ENCODE results near the gene TBKBP1. TPM values are rescaled to one million over a fixed set of nuclear protein-coding genes. Genes with fewer than 3 reads are reported as not detected.

TBKBP1 gene, protein sequence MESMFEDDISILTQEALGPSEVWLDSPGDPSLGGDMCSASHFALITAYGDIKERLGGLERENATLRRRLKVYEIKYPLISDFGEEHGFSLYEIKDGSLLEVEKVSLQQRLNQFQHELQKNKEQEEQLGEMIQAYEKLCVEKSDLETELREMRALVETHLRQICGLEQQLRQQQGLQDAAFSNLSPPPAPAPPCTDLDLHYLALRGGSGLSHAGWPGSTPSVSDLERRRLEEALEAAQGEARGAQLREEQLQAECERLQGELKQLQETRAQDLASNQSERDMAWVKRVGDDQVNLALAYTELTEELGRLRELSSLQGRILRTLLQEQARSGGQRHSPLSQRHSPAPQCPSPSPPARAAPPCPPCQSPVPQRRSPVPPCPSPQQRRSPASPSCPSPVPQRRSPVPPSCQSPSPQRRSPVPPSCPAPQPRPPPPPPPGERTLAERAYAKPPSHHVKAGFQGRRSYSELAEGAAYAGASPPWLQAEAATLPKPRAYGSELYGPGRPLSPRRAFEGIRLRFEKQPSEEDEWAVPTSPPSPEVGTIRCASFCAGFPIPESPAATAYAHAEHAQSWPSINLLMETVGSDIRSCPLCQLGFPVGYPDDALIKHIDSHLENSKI
- total RNA-seq = 1 to 10 TPM; 6.2 to 6.7 TPM

DNA sequence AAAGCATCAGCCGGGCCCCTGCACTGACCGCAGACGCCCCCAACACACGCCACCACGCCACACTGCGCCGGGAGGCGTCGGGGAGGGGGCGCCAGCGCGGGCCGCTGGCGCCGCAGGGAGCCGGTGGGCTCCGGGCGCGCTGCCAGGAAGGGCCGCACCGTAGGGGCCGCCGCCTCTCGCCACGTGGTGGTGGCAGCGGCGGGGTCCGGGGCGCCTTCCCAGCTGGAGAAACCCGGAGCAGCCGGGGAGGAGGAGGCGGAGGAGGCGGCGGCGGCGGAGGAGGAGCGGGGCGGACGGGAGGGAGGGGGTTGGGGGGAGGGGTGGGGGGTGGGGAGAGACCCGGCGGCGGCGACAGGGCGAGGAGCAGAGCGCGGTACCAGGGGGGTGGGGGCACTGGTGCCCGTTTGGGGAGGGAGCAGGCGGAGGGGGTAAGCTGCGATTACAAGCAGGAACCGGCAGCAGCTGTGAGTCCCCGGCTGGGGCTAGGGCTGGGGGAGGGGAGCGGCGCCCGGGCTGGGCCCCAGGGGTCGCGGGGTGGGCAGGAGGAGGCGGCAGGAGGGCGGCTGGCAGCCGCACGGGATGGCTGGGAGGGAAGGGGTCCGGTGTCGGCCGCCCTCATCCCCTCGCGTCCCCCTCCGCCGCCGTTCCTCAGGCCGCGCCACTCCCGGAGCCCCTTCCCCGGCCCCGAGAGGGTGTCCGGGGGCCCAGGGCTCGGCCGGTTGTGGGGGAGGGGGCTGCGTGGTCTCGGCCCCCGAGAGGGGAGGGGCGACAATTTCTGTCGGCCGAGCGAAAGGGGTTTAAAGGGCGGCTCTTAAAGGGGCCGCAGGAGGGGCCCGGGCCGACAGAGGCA lies at the start of gene TBKBP1:
TSS of gene TBKBP1 (plus strand) at position 431 of the 850 bp plus-strand sequence. CDS start 1,952 bp downstream, outside the sequence.
- POLR2A ChIA-PET = interaction anchor here (0.6 to 1.1 kb wide), 4 partner anchors 24 to 49 kb away, joined by 3 to 6 read pairs (median 4); no protein-coding TSS in a partner anchor
- CTCF ChIA-PET = interaction anchor here (0.7 to 1.7 kb wide), 6 partner anchors 15 to 96 kb away, joined by 3 to 5 read pairs (median 4); no protein-coding TSS in a partner anchor

- CTCF ChIA-PET = interaction anchor here (1.0 kb wide), 1 partner anchor 19 kb away, joined by 3 read pairs; no protein-coding TSS in a partner anchor
- POLR2A ChIA-PET = interaction anchor here (0.6 kb wide), 1 partner anchor 49 kb away, joined by 6 read pairs; no protein-coding TSS in a partner anchor
Observed at GRCh38 chr17:47644324-47644723, 49.6 kb upstream of the TBKBP1 start.

GRCh38 chr17:47649153-47649971 lies 44.6 kb upstream of the TBKBP1 start, which contains the start of gene KPNB1:
Gene KPNB1, plus strand, starts transcription at chr17:47649919. Its CDS starts 326 bp downstream, at chr17:47650245.
- ChIA-PET POLR2A (interaction anchor here (0.6 to 2.3 kb wide), 15 partner anchors 8 to 326 kb away, joined by 3 to 19 read pairs (median 4); partner anchors contain the start of genes EFCAB13, TBKBP1 and TBX21), CTCF (interaction anchor here (1.0 to 4.5 kb wide), 8 partner anchors 9 to 141 kb away, joined by 3 to 23 read pairs (median 4); partner anchors contain the start of gene TBX21)

DNA sequence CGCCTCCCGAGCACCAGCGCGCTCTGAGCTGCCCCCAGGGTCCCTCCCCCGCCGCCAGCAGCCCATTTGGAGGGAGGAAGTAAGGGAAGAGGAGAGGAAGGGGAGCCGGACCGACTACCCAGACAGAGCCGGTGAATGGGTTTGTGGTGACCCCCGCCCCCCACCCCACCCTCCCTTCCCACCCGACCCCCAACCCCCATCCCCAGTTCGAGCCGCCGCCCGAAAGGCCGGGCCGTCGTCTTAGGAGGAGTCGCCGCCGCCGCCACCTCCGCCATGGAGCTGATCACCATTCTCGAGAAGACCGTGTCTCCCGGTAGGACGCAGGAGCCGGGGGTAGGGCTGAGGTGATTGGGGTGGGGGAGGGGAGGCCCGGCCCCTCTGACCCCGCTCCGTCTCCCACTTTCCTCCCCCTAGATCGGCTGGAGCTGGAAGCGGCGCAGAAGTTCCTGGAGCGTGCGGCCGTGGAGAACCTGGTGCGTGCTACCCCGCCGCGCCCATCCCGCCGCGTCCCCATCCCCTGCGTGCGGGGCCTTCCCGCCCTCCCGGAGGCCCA lies 43.9 kb upstream of the TBKBP1 start:
- CTCF ChIA-PET = interaction anchor here (1.0 to 4.5 kb wide), 7 partner anchors 15 to 140 kb away, joined by 3 to 23 read pairs (median 5); partner anchors contain the start of gene TBX21
- POLR2A ChIA-PET = interaction anchor here (0.6 to 2.3 kb wide), 12 partner anchors 8 to 296 kb away, joined by 3 to 19 read pairs (median 4); partner anchors contain the start of gene TBX21

DNA sequence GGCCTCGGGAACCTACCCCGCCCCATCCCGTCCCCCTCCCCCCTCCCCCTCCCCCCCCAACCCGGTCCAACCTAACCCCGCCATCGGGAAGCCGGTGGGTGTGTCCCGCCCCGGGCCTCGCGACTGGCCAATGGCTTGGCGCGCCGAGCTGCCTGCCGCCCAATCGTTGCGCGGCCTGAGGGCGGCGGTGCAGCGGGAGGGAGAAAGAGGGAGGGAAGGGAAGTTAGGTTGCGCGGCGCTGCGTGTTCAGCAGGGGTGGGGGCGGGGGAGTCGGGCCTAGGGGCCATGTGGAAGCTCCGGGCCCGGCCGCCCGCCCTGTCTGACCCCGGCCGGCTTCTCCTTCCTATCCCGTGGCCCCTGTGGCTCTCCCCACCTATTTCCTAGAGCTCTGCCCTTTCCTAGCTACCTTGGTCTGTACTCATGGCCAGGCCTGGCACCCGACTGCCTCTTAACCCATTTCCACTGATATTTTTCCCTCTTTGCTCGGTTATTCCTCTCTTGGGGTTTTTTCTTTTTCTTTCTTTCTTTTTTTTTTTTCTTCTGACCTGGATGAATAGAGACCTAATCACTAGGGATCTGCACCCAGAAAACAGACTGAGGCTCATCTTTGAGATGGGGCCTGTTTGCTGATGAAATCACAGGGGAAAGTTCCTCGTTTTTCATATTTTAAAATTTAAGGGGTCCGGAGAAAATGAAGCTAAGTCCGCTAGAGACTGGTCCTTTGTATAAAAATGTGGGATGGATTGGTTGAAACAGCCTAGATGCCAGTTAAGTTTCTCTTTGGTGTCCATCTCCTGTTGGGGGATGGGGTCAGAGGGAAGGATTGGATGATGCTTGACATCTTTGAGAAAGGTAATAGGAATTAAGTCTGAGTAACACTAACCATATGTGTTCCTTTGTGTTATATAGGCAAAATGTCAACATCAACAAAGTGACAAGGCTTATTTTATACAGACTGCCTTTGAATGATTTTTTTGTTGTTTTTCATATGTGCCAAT lies 43.1 kb upstream of the TBKBP1 start:
- CTCF ChIA-PET = interaction anchor here (1.1 to 4.5 kb wide), 7 partner anchors 14 to 139 kb away, joined by 3 to 23 read pairs (median 5); partner anchors contain the start of gene TBX21
- POLR2A ChIA-PET = interaction anchor here (0.6 to 1.3 kb wide), 4 partner anchors 9 to 441 kb away, joined by 3 to 8 read pairs (median 4); no protein-coding TSS in a partner anchor

DNA sequence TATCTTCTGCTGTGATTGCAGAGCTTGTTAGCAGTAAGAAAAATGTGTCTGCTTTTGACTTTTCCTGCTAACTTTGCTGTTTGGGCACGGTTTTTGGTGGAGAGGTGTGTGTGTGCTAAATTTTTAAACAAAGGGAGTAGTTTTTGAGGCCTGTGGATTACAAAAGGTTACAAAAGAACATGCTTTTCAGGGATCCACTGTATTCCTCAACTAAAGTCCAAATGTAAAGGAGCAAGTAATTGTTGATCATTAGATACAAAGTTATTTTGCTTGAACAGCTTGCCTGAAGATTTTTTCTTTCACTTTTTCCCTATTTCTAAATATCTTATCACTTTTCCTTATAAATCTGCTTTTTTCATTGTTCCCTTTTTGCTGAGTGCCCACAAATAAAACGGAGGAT lies 42.3 kb upstream of the TBKBP1 start:
- CTCF ChIA-PET = interaction anchor here (1.1 to 4.5 kb wide), 5 partner anchors 12 to 67 kb away, joined by 3 to 23 read pairs (median 7); no protein-coding TSS in a partner anchor
- POLR2A ChIA-PET = no interaction called here

DNA sequence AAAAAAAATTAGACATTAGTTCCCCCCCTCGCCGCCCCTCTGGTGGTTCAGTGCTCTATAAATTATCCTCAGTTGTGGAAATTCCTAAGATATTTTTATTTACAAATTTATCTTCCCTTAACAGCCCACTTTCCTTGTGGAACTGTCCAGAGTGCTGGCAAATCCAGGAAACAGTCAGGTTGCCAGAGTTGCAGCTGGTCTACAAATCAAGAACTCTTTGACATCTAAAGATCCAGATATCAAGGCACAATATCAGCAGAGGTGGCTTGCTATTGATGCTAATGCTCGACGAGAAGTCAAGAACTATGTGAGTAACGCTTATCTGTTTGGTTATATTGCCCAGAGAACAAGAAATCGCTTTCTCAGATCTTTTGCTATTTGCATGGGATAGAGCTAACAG lies 41.4 kb upstream of the TBKBP1 start:
- ChIA-PET CTCF (interaction anchor here (0.6 to 1.6 kb wide), 3 partner anchors 11 to 150 kb away, joined by 3 to 7 read pairs (median 4); no protein-coding TSS in a partner anchor), POLR2A (interaction anchor here (1.0 to 1.2 kb wide), 2 partner anchors 9 to 22 kb away, joined by 4 to 6 read pairs; no protein-coding TSS in a partner anchor)

GRCh38 chr17:47653442-47653841 lies 40.5 kb upstream of the TBKBP1 start:
- POLR2A ChIA-PET = interaction anchor here (0.7 to 1.2 kb wide), 2 partner anchors 9 to 685 kb away, joined by 6 to 11 read pairs; no protein-coding TSS in a partner anchor

GRCh38 chr17:47654991-47655390 lies 39.0 kb upstream of the TBKBP1 start:
- CTCF ChIA-PET = interaction anchor here (0.6 to 1.5 kb wide), 4 partner anchors 8 to 41 kb away, joined by 3 to 4 read pairs (median 3); no protein-coding TSS in a partner anchor
- POLR2A ChIA-PET = interaction anchor here (1.2 kb wide), 1 partner anchor 8 kb away, joined by 6 read pairs; no protein-coding TSS in a partner anchor

More at GRCh38 chr17:47653442-47653841, 40.5 kb upstream of the TBKBP1 start:
- CTCF ChIA-PET = interaction anchor here (0.7 to 1.6 kb wide), 2 partner anchors 10 to 149 kb away, joined by 4 to 7 read pairs; no protein-coding TSS in a partner anchor

DNA sequence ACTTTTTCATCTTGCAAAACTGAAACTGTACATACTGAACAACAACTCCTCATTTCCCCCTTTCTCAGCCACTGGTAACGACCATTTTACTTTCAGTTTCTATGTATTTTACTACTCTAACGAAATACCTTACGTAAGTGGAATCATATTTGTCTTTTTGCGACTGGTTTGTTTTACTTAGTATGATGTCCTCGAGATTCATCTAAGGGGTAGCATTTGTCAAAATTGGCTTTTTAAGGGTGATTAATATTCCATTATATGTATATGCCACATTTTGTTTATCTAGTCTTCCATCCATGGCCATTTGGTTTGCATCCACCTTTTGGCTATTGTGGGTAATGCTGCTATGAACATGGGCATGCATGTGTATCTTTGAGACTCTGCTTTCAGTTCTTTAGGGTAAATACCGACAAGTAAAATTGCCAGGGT lies 33.9 kb upstream of the TBKBP1 start:
- POLR2A ChIA-PET = interaction anchor here (1.2 kb wide), 1 partner anchor 9 kb away, joined by 8 read pairs; no protein-coding TSS in a partner anchor
- CTCF ChIA-PET = no interaction called here

DNA sequence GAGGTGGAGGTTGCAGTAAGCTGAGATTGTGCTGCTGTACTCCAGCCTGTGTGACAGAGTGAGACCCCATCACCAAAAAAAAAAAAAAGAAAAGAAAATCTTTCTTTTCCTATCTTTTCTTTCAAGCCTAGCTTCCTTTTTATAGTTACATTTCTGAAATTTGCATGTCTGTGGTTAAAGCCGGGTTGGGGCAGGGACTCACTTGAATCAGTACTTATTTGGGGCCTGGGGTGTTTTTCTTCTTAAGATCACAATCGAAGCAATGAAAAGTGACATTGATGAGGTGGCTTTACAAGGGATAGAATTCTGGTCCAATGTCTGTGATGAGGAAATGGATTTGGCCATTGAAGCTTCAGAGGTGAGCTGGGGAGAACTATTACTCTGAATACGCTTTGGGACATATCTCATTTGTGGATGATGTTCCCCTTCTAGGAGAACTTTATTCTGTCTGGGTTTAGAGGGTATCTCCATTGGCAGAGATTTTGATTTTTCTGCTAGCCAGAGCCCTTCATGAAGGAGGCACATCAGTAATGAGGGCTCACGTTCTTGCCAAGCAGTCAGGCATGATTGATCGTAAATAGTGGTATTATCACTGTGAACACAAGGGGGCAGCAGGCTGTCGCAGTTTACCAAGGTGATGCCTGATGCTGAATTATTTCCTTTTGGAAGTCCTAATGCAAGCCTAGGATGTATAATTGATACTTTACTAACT lies 29.9 kb upstream of the TBKBP1 start:
- CTCF ChIA-PET = interaction anchor here (0.6 to 4.9 kb wide), 12 partner anchors 9 to 126 kb away, joined by 3 to 31 read pairs (median 4); partner anchors contain the start of gene KPNB1
- POLR2A ChIA-PET = interaction anchor here (0.7 to 2.0 kb wide), 4 partner anchors 9 to 68 kb away, joined by 3 to 7 read pairs (median 6); partner anchors contain the start of gene KPNB1

DNA sequence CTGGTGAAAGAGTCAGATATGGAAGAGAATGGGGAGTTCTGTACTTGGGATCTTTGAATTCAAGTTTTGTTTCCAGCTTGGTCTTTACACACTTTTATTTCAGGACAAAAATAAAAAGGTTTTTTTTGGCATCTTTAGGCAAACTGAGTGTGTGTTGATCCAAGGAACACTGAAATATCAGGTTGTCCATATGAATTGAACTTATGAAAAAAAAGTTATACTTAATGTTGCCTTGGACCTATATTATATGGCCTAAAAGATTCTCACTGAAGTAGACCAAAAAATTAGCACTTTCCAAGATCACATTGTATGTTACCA lies 29.4 kb upstream of the TBKBP1 start:
- CTCF ChIA-PET = interaction anchor here (0.6 to 4.9 kb wide), 8 partner anchors 10 to 121 kb away, joined by 3 to 31 read pairs (median 4); partner anchors contain the start of gene KPNB1
- POLR2A ChIA-PET = interaction anchor here (0.7 to 2.0 kb wide), 3 partner anchors 12 to 24 kb away, joined by 3 to 10 read pairs (median 7); partner anchors contain the start of gene KPNB1

GRCh38 chr17:47665655-47666054 lies 28.3 kb upstream of the TBKBP1 start:
- CTCF ChIA-PET = interaction anchor here (1.3 to 4.9 kb wide), 4 partner anchors 13 to 124 kb away, joined by 3 to 31 read pairs (median 14); partner anchors contain the start of gene KPNB1
- POLR2A ChIA-PET = interaction anchor here (0.6 to 1.7 kb wide), 3 partner anchors 9 to 123 kb away, joined by 3 to 10 read pairs (median 4); no protein-coding TSS in a partner anchor

- ChIA-PET CTCF (interaction anchor here (1.0 kb wide), 1 partner anchor 221 kb away, joined by 3 read pairs; no protein-coding TSS in a partner anchor), POLR2A (interaction anchor here (0.5 to 1.1 kb wide), 3 partner anchors 11 to 89 kb away, joined by 3 to 6 read pairs (median 3); no protein-coding TSS in a partner anchor)
Observed at GRCh38 chr17:47669081-47669480, 24.9 kb upstream of the TBKBP1 start.

Measured in activated CD8-positive, alpha-beta memory T cell treated with anti-CD3 and anti-CD28 coated beads for 36 hours (primary cell).